Mucosa of rectum (tissue), 2 donors: ENCODE measurements around the gene PAPOLA.

Experiments used
- H3K27ac ChIP-seq, 2 donors: one replicate each; pipeline ENCODE4 v1.7.0; 2013; ENCODE audit warnings: inconsistent platforms in 2 of 2, low read depth in 2 of 2, low read length in 2 of 2
- H3K27me3 ChIP-seq, 2 donors: one replicate each; pipeline ENCODE4 v1.7.0; 2013; ENCODE audit warnings: low read length in 2 of 2; ENCODE audit not compliant: control insufficient read depth in 2 of 2, insufficient read depth in 2 of 2
- H3K36me3 ChIP-seq, 2 donors: one replicate each; pipeline ENCODE4 v1.7.0; 2013; ENCODE audit warnings: low read length in 2 of 2; ENCODE audit not compliant: control insufficient read depth in 2 of 2, insufficient read depth in 2 of 2
- H3K4me1 ChIP-seq, 2 donors: one replicate each; pipeline ENCODE4 v1.7.0; 2013; ENCODE audit warnings: low read length in 2 of 2, mild to moderate bottlenecking in 1 of 2; ENCODE audit not compliant: control insufficient read depth in 2 of 2, insufficient read depth in 2 of 2
- H3K4me3 ChIP-seq, 2 donors: one replicate each; pipeline ENCODE4 v1.7.0; 2013; ENCODE audit warnings: low read length in 2 of 2
- H3K9ac ChIP-seq, 2 donors: one replicate each; pipeline ENCODE4 v1.7.0; 2013; ENCODE audit warnings: low read length in 2 of 2, low read depth in 1 of 2, mild to moderate bottlenecking in 1 of 2
- H3K9me3 ChIP-seq, 2 donors: one replicate each; pipeline ENCODE4 v1.7.0; 2013; ENCODE audit warnings: low read length in 2 of 2; ENCODE audit not compliant: control insufficient read depth in 2 of 2
- donor health status: healthy.
- donor health status: Normal muscosa, but diverticular disease.

PAPOLA gene

DNA sequence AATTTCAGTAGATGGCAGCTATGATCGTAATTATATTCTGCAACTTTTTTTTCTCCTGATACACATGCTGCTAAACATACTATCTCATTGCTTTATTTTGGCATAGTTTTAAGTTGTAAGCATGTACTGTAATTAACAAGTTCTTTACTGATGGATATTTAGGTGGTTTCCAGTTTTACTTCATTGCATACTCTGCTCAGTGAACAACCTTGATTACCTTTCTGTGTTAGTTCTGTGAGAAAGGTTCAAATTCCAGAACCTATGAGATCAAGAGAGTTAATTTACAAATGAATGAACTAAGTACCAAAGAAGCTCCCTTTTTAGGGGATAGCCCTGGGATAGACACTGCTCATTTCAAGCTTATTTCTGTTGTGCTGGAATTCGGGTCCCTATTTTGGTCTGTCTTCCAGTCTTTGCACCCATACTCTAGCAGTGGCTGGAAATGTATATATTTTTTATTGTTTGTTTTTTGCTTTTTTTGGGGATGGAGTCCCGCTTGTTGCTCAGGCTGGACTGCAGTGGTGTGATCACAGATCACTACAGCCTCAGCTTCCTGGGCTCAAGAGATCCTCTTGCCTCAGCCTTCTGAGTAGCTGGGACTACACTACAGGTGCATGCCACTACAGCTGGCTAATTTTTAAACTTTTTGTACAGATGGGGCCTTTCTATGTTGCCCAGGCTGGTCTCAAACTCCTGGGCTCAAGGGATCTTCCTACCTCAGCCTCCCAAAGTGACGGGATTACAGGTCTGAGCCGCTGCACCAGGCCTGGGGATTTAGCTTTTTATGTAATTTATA lies 10.6 kb downstream of the PAPOLA start:
- H3K4me1 ChIP-seq = peaks cover 12 to 13% of the 10 kb centered on the region in 2 donors
- no peaks in the 10 kb centered on the region for H3K27me3 ChIP-seq
- H3K27ac ChIP-seq = no peak overlapping the region

DNA sequence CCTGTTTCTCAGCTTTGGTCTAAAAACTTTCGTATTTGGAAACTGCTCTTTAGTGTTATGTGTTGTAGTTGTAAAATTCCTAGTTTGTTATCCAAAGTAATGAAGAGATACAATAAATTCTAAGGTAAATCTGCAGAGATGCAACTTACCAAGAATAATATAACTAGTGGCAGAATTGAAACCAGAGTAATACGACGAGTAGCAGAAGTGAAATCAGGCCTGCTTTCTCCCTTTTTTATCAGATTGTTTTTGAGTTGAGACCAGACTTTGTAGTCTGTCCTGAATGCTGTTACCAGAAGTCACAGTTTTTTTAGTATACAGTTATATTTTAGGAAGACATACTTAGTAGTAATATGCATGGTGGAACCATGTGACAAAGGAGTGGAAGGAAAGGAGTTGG lies 12.5 kb downstream of the PAPOLA start:
- H3K27ac ChIP-seq = no peak overlapping the region
- no peaks in the 10 kb centered on the region for H3K27me3 ChIP-seq
- H3K9me3 ChIP-seq = no peaks in the 10 kb centered on the region
- no peaks in the 10 kb centered on the region for H3K36me3 ChIP-seq
- H3K4me3 ChIP-seq = no peak overlapping the region
- H3K4me1 ChIP-seq = peaks cover 10% of the 10 kb centered on the region in 2 donors
- H3K9ac ChIP-seq = no peak overlapping the region

More for the DNA sequence above, 10.6 kb downstream of the PAPOLA start:
- Histone ChIP-seq H3K9ac (no peak overlapping the region), H3K4me3 (no peak overlapping the region), H3K36me3 (no peaks in the 10 kb centered on the region), H3K9me3 (no peaks in the 10 kb centered on the region)

DNA sequence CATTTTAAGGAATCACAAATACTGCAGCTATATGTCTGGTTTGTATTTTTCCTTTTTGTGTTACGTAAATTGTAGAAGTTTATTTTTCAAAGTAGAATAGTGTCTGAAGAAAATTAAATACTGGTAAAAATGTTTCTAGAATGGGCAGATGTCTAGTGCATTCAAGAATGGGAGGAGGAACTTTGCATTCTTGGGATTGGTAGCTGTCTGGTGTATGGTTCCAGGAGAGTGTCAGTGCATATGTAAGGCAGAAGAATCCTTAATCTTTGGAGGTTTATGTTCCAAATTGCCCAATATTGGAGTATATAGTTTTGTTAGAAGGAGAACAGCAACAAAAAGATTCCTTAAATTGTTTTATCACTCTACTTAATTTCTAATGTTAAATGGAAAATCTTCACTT lies 13.5 kb downstream of the PAPOLA start:
- H3K9me3 ChIP-seq = no peaks in the 10 kb centered on the region
- no peak overlapping the region for H3K4me3 ChIP-seq
- peaks cover 10% of the 10 kb centered on the region in 2 donors for H3K4me1 ChIP-seq
- H3K36me3 ChIP-seq = peaks cover 0 to 1% of the 10 kb centered on the region in 2 donors
- H3K27ac ChIP-seq = no peak overlapping the region
- no peak overlapping the region for H3K9ac ChIP-seq
- H3K27me3 ChIP-seq = no peaks in the 10 kb centered on the region

DNA sequence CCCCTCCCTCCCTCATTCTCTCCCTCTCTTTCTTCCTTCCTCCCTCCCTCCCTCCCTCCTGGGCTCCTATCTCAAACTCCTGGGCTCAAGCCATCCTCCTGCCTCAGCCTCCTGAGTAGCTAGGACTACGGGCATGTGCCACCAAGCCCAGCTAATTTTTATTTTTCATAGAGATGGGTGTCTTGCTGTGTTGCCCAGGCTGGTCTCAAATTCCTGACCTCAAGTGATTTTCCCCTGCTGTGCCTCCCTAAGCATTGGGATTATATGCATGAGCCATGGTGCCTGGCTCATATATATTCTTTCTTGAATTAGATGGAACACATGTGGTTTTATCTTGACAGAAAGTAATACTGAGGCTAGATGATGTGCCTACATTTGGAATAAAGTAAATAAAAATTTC lies 14.2 kb downstream of the PAPOLA start:
- Histone ChIP-seq H3K4me1 (peaks cover 9 to 10% of the 10 kb centered on the region in 2 donors), H3K27me3 (no peaks in the 10 kb centered on the region), H3K9ac (no peak overlapping the region), H3K36me3 (peaks cover under 1 to 3% of the 10 kb centered on the region in 2 donors), H3K27ac (no peak overlapping the region), H3K4me3 (no peak overlapping the region), H3K9me3 (no peaks in the 10 kb centered on the region)

DNA sequence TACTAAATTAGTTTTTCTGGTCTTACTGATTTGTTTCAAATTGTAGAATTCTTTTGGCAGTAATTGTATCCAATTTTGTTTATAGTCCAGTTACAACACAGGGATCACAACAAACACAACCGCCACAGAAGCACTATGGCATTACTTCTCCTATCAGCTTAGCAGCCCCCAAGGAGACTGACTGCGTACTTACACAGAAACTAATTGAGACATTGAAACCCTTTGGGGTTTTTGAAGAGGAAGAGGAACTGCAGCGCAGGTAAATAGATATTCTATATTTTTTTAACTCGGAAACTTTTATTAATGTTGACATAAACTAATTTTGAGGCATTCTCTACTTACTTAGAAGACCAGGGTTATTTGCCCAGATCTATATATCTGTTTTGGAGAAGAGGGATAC lies 17.8 kb downstream of the PAPOLA start:
- Histone ChIP-seq H3K9ac (no peak overlapping the region), H3K27ac (no peak overlapping the region), H3K4me1 (peaks cover 0 to 3% of the 10 kb centered on the region in 2 donors), H3K4me3 (no peak overlapping the region), H3K9me3 (no peaks in the 10 kb centered on the region), H3K36me3 (peaks cover 21 to 28% of the 10 kb centered on the region in 2 donors), H3K27me3 (no peaks in the 10 kb centered on the region)

DNA sequence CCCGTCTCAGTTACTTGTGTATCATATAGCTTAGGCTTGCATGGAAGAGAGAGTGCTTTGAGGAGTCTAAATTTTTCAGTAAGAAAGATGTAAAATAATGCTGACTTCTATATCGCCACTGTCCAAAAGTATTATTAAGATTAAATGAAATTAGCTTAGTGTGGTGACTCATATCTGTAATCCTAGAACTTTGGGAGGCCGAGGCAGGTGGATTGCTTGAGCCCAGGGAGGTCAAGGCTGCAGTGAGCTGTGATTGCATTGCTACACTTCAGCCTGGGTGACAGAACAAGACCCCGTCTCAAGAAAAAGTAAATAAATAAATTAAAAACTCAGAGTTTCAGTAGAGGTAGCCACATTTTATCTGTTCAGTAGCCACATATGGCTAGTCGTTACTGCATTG lies 23.3 kb downstream of the PAPOLA start:
- Histone ChIP-seq H3K4me1 (no peaks in the 10 kb centered on the region), H3K9ac (no peak overlapping the region), H3K27ac (no peak overlapping the region), H3K4me3 (no peak overlapping the region), H3K27me3 (no peaks in the 10 kb centered on the region), H3K36me3 (peaks cover 43 to 62% of the 10 kb centered on the region in 2 donors), H3K9me3 (no peaks in the 10 kb centered on the region)

DNA sequence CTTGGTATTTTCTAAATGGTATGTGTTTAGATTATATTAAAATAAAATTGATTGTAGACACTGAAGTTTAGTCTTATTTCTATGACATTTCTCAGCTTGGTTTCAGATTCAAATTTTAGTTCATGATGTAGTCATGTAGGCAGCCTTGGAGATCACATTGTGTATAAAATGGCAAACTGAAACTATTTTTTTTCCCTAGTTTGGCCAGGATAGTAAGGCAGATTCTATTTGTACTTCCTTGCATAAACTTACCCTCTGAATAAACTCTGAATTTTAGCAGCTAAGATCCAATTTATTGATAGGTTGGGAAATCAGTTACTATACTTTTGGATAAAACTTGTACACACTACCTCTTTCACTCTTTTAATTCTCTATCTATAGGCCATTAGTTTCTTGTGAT lies 30.4 kb downstream of the PAPOLA start:
- Histone ChIP-seq H3K9ac (no peak overlapping the region), H3K27ac (no peak overlapping the region), H3K4me1 (no peaks in the 10 kb centered on the region), H3K4me3 (no peak overlapping the region), H3K27me3 (no peaks in the 10 kb centered on the region), H3K9me3 (no peaks in the 10 kb centered on the region), H3K36me3 (peaks cover 19 to 44% of the 10 kb centered on the region in 2 donors)

DNA sequence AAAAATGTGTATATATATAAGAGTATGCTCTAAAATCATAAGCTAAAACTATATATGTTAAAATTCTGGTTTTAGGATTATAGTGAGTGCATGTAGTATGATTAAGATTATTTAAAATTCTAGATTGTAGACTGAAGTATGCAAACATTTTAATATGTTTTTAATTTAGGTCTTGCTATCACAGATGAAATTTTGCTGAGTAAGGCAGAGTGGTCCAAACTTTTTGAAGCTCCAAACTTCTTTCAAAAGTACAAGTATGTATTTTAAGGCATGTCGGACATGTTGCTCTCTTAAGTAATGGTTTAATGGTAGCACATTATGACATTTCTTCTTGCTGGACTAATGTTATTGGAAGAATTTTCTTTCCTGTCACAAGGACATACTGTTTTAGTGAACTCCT lies 34.6 kb downstream of the PAPOLA start:
- Histone ChIP-seq H3K4me3 (no peak overlapping the region), H3K36me3 (peaks cover 14 to 20% of the 10 kb centered on the region in 2 donors), H3K27ac (no peak overlapping the region), H3K9me3 (no peaks in the 10 kb centered on the region), H3K9ac (no peak overlapping the region), H3K4me1 (no peaks in the 10 kb centered on the region), H3K27me3 (no peaks in the 10 kb centered on the region)

DNA sequence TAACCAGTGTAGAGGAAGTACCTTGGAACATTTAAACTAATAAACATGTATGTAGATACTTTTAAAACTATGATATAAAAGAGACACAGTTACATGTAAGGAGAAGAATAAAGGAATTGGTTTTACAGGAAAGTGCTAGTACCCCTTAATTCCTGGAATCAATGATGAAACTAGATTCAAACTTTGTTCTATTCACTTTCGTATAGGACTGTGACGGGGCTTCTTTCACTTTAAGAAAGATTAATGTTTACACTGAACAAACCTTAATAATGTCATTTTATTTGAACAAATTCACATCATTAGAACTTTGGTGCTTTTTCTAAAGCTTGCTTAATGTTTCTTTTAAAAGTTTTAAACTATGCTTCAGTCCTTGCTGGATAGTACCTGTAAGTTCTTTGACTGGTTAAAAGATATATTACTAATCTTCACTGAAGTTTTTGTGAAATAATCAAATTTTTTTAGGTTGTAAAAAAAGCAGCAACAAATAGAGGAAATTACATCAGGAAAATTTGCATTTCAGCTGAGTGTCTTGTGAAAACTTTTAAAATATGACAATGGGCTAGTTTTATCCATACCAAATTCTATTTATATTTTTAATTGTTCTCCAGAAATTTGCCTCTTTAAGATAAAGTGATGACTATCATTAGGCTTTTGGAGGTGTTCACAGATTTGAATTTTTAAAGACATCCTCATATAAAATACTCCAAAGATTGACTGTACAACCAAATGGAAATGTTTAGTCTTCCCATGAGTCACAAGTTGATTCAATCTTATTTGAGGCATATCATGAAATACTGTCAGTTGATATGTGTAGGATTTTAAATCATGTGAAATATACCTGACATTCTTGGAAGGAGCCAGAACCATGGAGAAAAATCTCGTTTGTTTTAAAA lies 36.2 kb downstream of the PAPOLA start:
- Histone ChIP-seq H3K4me1 (no peaks in the 10 kb centered on the region), H3K4me3 (no peak overlapping the region), H3K27ac (no peak overlapping the region), H3K9me3 (no peaks in the 10 kb centered on the region), H3K27me3 (no peaks in the 10 kb centered on the region), H3K9ac (no peak overlapping the region), H3K36me3 (peaks cover 12 to 18% of the 10 kb centered on the region in 2 donors)

DNA sequence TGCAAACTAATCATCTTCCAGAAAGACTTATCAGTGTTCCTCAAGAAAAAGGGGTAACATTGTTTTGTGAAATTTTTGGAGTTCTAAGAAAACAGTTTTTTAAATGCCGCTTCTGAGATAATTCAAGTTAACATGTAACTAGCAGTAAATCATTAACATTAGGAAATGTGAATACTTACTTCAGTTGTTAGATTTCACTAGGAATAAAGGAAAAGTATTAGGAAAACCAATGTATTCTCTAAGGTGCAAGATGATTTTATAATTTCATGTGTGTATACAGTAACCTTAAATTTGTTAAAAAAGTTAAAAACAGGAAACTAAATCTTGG lies 36.8 kb downstream of the PAPOLA start:
- Histone ChIP-seq H3K27ac (no peak overlapping the region), H3K4me3 (no peak overlapping the region), H3K9ac (no peak overlapping the region), H3K9me3 (no peaks in the 10 kb centered on the region), H3K36me3 (peaks cover 15 to 17% of the 10 kb centered on the region in 2 donors), H3K27me3 (no peaks in the 10 kb centered on the region), H3K4me1 (no peaks in the 10 kb centered on the region)
